IPS-18c (cell line): ENCODE measurements around the gene ABLIM3.

Experiments
- H3K4me3 ChIP-seq: 2 replicates; pipeline ENCODE4 v1.7.0; 2013; ENCODE audit warnings: low read depth, mild to moderate bottlenecking, low read length, moderate library complexity; ENCODE audit not compliant: insufficient read depth
- H3K9me3 ChIP-seq: one replicate; pipeline ENCODE4 v1.6.1; 2013; ENCODE audit warnings: mild to moderate bottlenecking, low read length, moderate library complexity; ENCODE audit not compliant: control insufficient read depth, insufficient read depth

Gene ABLIM3

GRCh38 chr5:149141224-149141956 is at the start of gene ABLIM3:
TSS of gene ABLIM3 (plus strand) at chr5:149141493. CDS start at chr5:149142096, 603 bp downstream.
- Histone ChIP-seq H3K4me3 (peak within 1 kb of the TSS; percentile 56; the same call in 1 of the 2 replicates), H3K9me3 (no peaks in the 10 kb centered on the region)

GRCh38 chr5:149093625-149094024 is 47.7 kb upstream of the ABLIM3 start:
- no peaks in the 10 kb centered on the region for H3K9me3 ChIP-seq

GRCh38 chr5:149094996-149095395 is 46.3 kb upstream of the ABLIM3 start:
- Histone ChIP-seq H3K9me3 (no peaks in the 10 kb centered on the region), H3K4me3 (no peak overlapping the region)

More at GRCh38 chr5:149093625-149094024, 47.7 kb upstream of the ABLIM3 start:
- no peak overlapping the region for H3K4me3 ChIP-seq

GRCh38 chr5:149099920-149100319 is 41.4 kb upstream of the ABLIM3 start:
- H3K4me3 ChIP-seq: no peak overlapping the region
- H3K9me3 ChIP-seq: no peaks in the 10 kb centered on the region

GRCh38 chr5:149100331-149100730 is 41.0 kb upstream of the ABLIM3 start:
- no peaks in the 10 kb centered on the region for H3K9me3 ChIP-seq
- no peak overlapping the region for H3K4me3 ChIP-seq

- Histone ChIP-seq H3K4me3 (no peak overlapping the region), H3K9me3 (no peaks in the 10 kb centered on the region)
These were observed 32.5 kb upstream of the ABLIM3 start for GRCh38 chr5:149108651-149109280.

- H3K4me3 ChIP-seq: no peak overlapping the region
These were observed 30.9 kb upstream of the ABLIM3 start for GRCh38 chr5:149110406-149110805.

GRCh38 chr5:149113669-149114068 is 27.6 kb upstream of the ABLIM3 start:
- Histone ChIP-seq H3K4me3 (no peak overlapping the region), H3K9me3 (no peaks in the 10 kb centered on the region)

More at GRCh38 chr5:149110406-149110805, 30.9 kb upstream of the ABLIM3 start:
- H3K9me3 ChIP-seq: no peaks in the 10 kb centered on the region

- Histone ChIP-seq H3K9me3 (no peaks in the 10 kb centered on the region), H3K4me3 (no peak overlapping the region)
These were observed 26.6 kb upstream of the ABLIM3 start for GRCh38 chr5:149114403-149115312.

GRCh38 chr5:149117970-149118369 is 23.3 kb upstream of the ABLIM3 start:
- no peak overlapping the region for H3K4me3 ChIP-seq
- no peaks in the 10 kb centered on the region for H3K9me3 ChIP-seq

- Histone ChIP-seq H3K4me3 (no peak overlapping the region), H3K9me3 (peaks cover 2% of the 10 kb centered on the region)
These were observed 22.8 kb upstream of the ABLIM3 start for GRCh38 chr5:149118463-149118862.

- peaks cover 3% of the 10 kb centered on the region for H3K9me3 ChIP-seq
- no peak overlapping the region for H3K4me3 ChIP-seq
These were observed 20.1 kb upstream of the ABLIM3 start for GRCh38 chr5:149121145-149121544.

GRCh38 chr5:149123211-149123610 is 18.1 kb upstream of the ABLIM3 start:
- Histone ChIP-seq H3K9me3 (peaks cover 3% of the 10 kb centered on the region), H3K4me3 (no peak overlapping the region)

GRCh38 chr5:149125386-149125891 is 15.9 kb upstream of the ABLIM3 start:
- peaks cover 3% of the 10 kb centered on the region for H3K9me3 ChIP-seq
- H3K4me3 ChIP-seq: no peak overlapping the region

- H3K9me3 ChIP-seq: peaks cover 3% of the 10 kb centered on the region
- H3K4me3 ChIP-seq: no peak overlapping the region
These were observed 14.4 kb upstream of the ABLIM3 start for GRCh38 chr5:149126906-149127305.

- peaks cover 3% of the 10 kb centered on the region for H3K9me3 ChIP-seq
- H3K4me3 ChIP-seq: no peak overlapping the region
These were observed 13.8 kb upstream of the ABLIM3 start for GRCh38 chr5:149127394-149127955.
